IMR-90 (cell line): ENCODE measurements around the gene LIN7C. TPM values are rescaled to one million over a fixed set of nuclear protein-coding genes. Genes with fewer than 3 reads are reported as not detected.

ENCODE experiments used
- ATAC-seq: fragments of 200-7000 bp; cut with Tn5 transposase; 2 replicates; pipeline ENCODE4 v1.9.1; 2020; ENCODE audit warnings: low read depth, mild to moderate bottlenecking, moderate library complexity
- BruUV-seq: library from RNA; stranded (reverse); fragments of 400-500 nt; replicated peaks from 2 replicates; lab custom pipeline; 2021; lab: Mats Ljungman, UMichigan
- CTCF ChIA-PET: fragments of 300-600 bp; formaldehyde crosslinking; extraction: SDS; loops from one replicate; lab custom pipeline; 2021; ENCODE audit warnings: antibody characterized with exemption; lab: Yijun Ruan, JAX
- POLR2A ChIA-PET: fragments of 300-600 bp; sonication (Branson Sonifier 250); formaldehyde crosslinking; loops from one replicate; lab custom pipeline; 2022; ENCODE audit warnings: antibody characterized with exemption; ENCODE audit not compliant: unreplicated experiment; lab: Charles Lee
- DNase-seq: peaks from one replicate; pipeline ENCODE4 v3.0.0; 2013
- H2AFZ ChIP-seq: replicated peaks from 2 replicates; pipeline ENCODE3; 2013; ENCODE audit warnings: low read length, mild to moderate bottlenecking; ENCODE audit not compliant: poor library complexity
- H2AK5ac ChIP-seq: 2 replicates; pipeline ENCODE4 v1.6.1; 2013; ENCODE audit warnings: low read depth, low read length, inconsistent platforms
- H2AK9ac ChIP-seq: replicated peaks from 2 replicates; pipeline ENCODE3; 2013; ENCODE audit warnings: mild to moderate bottlenecking, low read depth, low read length, moderate library complexity; ENCODE audit not compliant: poor library complexity
- H2BK120ac ChIP-seq: 2 replicates; pipeline ENCODE4 v1.6.1; 2013; ENCODE audit warnings: low read depth, low read length, inconsistent platforms
- H2BK15ac ChIP-seq: 3 replicates; pipeline ENCODE4 v1.6.1; 2013; ENCODE audit warnings: low read depth, low read length, inconsistent platforms
- H2BK20ac ChIP-seq: 2 replicates; pipeline ENCODE4 v1.6.1; 2013; ENCODE audit warnings: low read depth, mild to moderate bottlenecking, inconsistent platforms, low read length, moderate library complexity
- H2BK5ac ChIP-seq: 2 replicates; pipeline ENCODE4 v1.6.1; 2013; ENCODE audit warnings: mild to moderate bottlenecking, low read depth, low read length, inconsistent platforms; ENCODE audit not compliant: poor library complexity, severe bottlenecking
- H3K14ac ChIP-seq: replicated peaks from 2 replicates; pipeline ENCODE4 v1.6.1; 2013; ENCODE audit warnings: low read depth, low read length, inconsistent platforms
- H3K18ac ChIP-seq: 2 replicates; pipeline ENCODE4 v1.6.1; 2013; ENCODE audit warnings: low read depth, low read length, control low read depth
- H3K23ac ChIP-seq: 2 replicates; pipeline ENCODE4 v1.6.1; 2013; ENCODE audit warnings: low read depth, low read length, inconsistent platforms
- H3K27ac ChIP-seq: 2 replicates; pipeline ENCODE4 v1.5.1; 2013; ENCODE audit warnings: mild to moderate bottlenecking, control low read depth, low read length; ENCODE audit not compliant: insufficient read depth
- H3K27me3 ChIP-seq: 2 replicates; pipeline ENCODE4 v1.6.1; 2013; ENCODE audit warnings: low read length; ENCODE audit not compliant: control insufficient read depth, insufficient read depth
- H3K36me3 ChIP-seq: 2 replicates; pipeline ENCODE4 v1.6.1; 2013; ENCODE audit warnings: low read length, mixed read lengths; ENCODE audit not compliant: control insufficient read depth, insufficient read depth
- H3K4ac ChIP-seq: 2 replicates; pipeline ENCODE4 v1.6.1; 2013; ENCODE audit warnings: low read depth, low read length, inconsistent platforms
- H3K4me1 ChIP-seq: 2 replicates; pipeline ENCODE4 v1.6.1; 2013; ENCODE audit warnings: low read length, mixed read lengths; ENCODE audit not compliant: control insufficient read depth, insufficient read depth
- H3K4me2 ChIP-seq: 2 replicates; pipeline ENCODE4 v1.6.1; 2013; ENCODE audit warnings: low read depth, mild to moderate bottlenecking, control low read depth, low read length, moderate library complexity
- H3K4me3 ChIP-seq: 2 replicates; pipeline ENCODE4 v1.5.1; 2013; ENCODE audit warnings: low read depth, mild to moderate bottlenecking, control low read depth, low read length, moderate library complexity; ENCODE audit not compliant: insufficient read depth
- H3K56ac ChIP-seq: 2 replicates; pipeline ENCODE4 v1.6.1; 2013; ENCODE audit warnings: low read length, inconsistent platforms; ENCODE audit not compliant: insufficient read depth; ENCODE audit errors: extremely low read depth
- H3K79me1 ChIP-seq, 2 experiments: 2 replicates each; pipeline ENCODE4 v1.6.1; 2013; ENCODE audit warnings: low read length in 2 of 2, inconsistent platforms in 1 of 2, low read depth in 1 of 2
- H3K9ac ChIP-seq: 2 replicates; pipeline ENCODE4 v1.6.1; 2013; ENCODE audit warnings: low read depth, low read length, control low read depth
- H3K9me1 ChIP-seq: 2 replicates; pipeline ENCODE4 v1.6.1; 2013; ENCODE audit warnings: low read length, inconsistent platforms; ENCODE audit not compliant: insufficient read depth
- H3K9me3 ChIP-seq: 2 replicates; pipeline ENCODE4 v1.6.1; 2013; ENCODE audit warnings: low read length; ENCODE audit not compliant: control insufficient read depth, insufficient read depth
- H4K20me1 ChIP-seq: 2 replicates; pipeline ENCODE4 v1.6.1; 2013; ENCODE audit warnings: low read length, inconsistent platforms; ENCODE audit not compliant: insufficient read depth
- H4K5ac ChIP-seq: 2 replicates; pipeline ENCODE4 v1.6.1; 2013; ENCODE audit warnings: mild to moderate bottlenecking, low read depth, low read length, control low read depth
- H4K8ac ChIP-seq, 2 experiments: 2 replicates each; pipeline ENCODE4 v1.6.1; 2013; ENCODE audit warnings: low read depth in 2 of 2, low read length in 2 of 2, control low read depth in 1 of 2, inconsistent platforms in 1 of 2
- H4K91ac ChIP-seq: 2 replicates; pipeline ENCODE4 v1.6.1; 2013; ENCODE audit warnings: low read depth, low read length, inconsistent platforms; ENCODE audit not compliant: insufficient read depth
- CEBPB ChIP-seq: IDR thresholded peaks from 2 replicates; pipeline ENCODE4 v1.6.1; 2012; ENCODE audit warnings: low read depth, low read length, improper control_type of control experiment
- CHD1 ChIP-seq: IDR thresholded peaks from 2 replicates; pipeline ENCODE4 v1.6.1; 2012; ENCODE audit warnings: low read depth, low read length, improper control_type of control experiment
- RCOR1 ChIP-seq: IDR thresholded peaks from 2 replicates; pipeline ENCODE4 v1.6.1; 2012; ENCODE audit warnings: mild to moderate bottlenecking, low read length, improper control_type of control experiment; ENCODE audit not compliant: insufficient replicate concordance
- RFX5 ChIP-seq: IDR thresholded peaks from 2 replicates; pipeline ENCODE4 v1.8.0; 2012; ENCODE audit warnings: low read depth, mild to moderate bottlenecking, low read length, moderate library complexity
- WGBS, 2 experiments: methylation state at CpG; one replicate each; pipeline versions ENCODE4 v1.1.5 to v1.1.7; 2013; ENCODE audit warnings: missing lambda C conversion rate in 2 of 2; ENCODE audit not compliant: insufficient read length in 1 of 2; ENCODE audit errors: extremely low coverage in 2 of 2; 5-methylcytosine and 5-hydroxymethylcytosine counted together
- dilution Hi-C: fragments of 300-500 bp; cut with HindIII; formaldehyde crosslinking; loops from one replicate; pipeline ENCODE4 v1.14.3; 2018; ENCODE audit warnings: low sequenced_read_pairs; ENCODE audit not compliant: unreplicated experiment
- in situ Hi-C: fragments of 300-500 bp; cut with MboI; formaldehyde crosslinking; loops from 3 replicates; pipeline ENCODE4 v1.14.3; 2019; ENCODE audit warnings: low sequenced_read_pairs, inconsistent platforms, mixed read lengths
- intact Hi-C: fragments of 100-400 bp; cut with micrococcal nuclease; formaldehyde crosslinking; loops from 2 replicates; pipeline ENCODE4 v1.10.0; 2022
- polyA plus RNA-seq, 3 experiments: library from polyadenylated mRNA; depleted of rRNA; stranded (reverse); fragments of >200 nt; gene quantifications; 2 replicates each; pipeline ENCODE4 v1.2.3, GENCODE V29; 2012; ENCODE audit warnings: low replicate concordance in 1 of 3
- total RNA-seq: library from RNA; depleted of rRNA; stranded (reverse); fragments of >200 nt; gene quantifications from 2 replicates; pipeline ENCODE4 v1.2.3, GENCODE V29; 2012
- TF ChIP-seq, protein P1 (sequence below): fragments of 150-350 bp; IDR thresholded peaks from 2 replicates; pipeline ENCODE4 v1.6.1; 2016; ENCODE audit warnings: low read depth, mild to moderate bottlenecking, low read length, moderate library complexity, borderline replicate concordance

Gene LIN7C
- total and polyA plus RNA-seq, 2 of the 4 experiments (the other 2 are of a cell fraction), result 12.2 to 25.5 TPM

- no peak overlapping the region for H3K4me2 ChIP-seq
- ChIA-PET POLR2A (no interaction called here), CTCF (interaction anchor here (1.7 kb wide), 1 partner anchor 151 kb away, joined by 3 read pairs; no protein-coding TSS in a partner anchor)
- no peak overlapping the region for H2BK15ac ChIP-seq
- DNase-seq, result no peak
- in situ Hi-C loops, result no loop called here
- no peak overlapping the region for H3K9ac ChIP-seq
- no peaks in the 10 kb centered on the region for H3K4me1 ChIP-seq
- H3K23ac ChIP-seq, result no peak overlapping the region
- dilution Hi-C loops, result no loop called here
- H3K18ac ChIP-seq, result no peak overlapping the region
- no peaks in the 10 kb centered on the region for H3K9me3 ChIP-seq
- no peak overlapping the region for H3K56ac ChIP-seq
- no peak overlapping the region for H3K27ac ChIP-seq
- no peak overlapping the region for H2BK20ac ChIP-seq
- no peak overlapping the region for H3K4me3 ChIP-seq
- no peak overlapping the region for H2BK5ac ChIP-seq
- no peak overlapping the region for H2AK9ac ChIP-seq
- no peak overlapping the region for H2BK120ac ChIP-seq
- no peaks in the 10 kb centered on the region for H3K9me1 ChIP-seq
- H3K79me1 ChIP-seq, result peaks cover 0 to 3% of the 10 kb centered on the region in 2 experiments; a peak in 2 of 4 replicates
- H4K8ac ChIP-seq, result no peak overlapping the region
- no peak overlapping the region for H4K91ac ChIP-seq
- no CpG with 5 or more reads among the region's 5 CpGs for WGBS, 2 experiments
- no peaks in the 10 kb centered on the region for H4K20me1 ChIP-seq
- no peak overlapping the region for H3K4ac ChIP-seq
- intact Hi-C loops, result no loop called here
- no peaks in the 10 kb centered on the region for H3K27me3 ChIP-seq
- H2AFZ ChIP-seq, result no peak overlapping the region
- no peak for TF ChIP-seq RFX5
- no peak for TF ChIP-seq RCOR1
- TF ChIP-seq, protein P1, sequence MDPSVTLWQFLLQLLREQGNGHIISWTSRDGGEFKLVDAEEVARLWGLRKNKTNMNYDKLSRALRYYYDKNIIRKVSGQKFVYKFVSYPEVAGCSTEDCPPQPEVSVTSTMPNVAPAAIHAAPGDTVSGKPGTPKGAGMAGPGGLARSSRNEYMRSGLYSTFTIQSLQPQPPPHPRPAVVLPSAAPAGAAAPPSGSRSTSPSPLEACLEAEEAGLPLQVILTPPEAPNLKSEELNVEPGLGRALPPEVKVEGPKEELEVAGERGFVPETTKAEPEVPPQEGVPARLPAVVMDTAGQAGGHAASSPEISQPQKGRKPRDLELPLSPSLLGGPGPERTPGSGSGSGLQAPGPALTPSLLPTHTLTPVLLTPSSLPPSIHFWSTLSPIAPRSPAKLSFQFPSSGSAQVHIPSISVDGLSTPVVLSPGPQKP, result no peak
- TF ChIP-seq CHD1, result no peak
- TF ChIP-seq CEBPB, result no peak
- no peak for ATAC-seq
- no peak overlapping the region for H4K5ac ChIP-seq
- BruUV-seq, result no TSS peak
- H2AK5ac ChIP-seq, result no peak overlapping the region
- no peaks in the 10 kb centered on the region for H3K36me3 ChIP-seq
- no peak overlapping the region for H3K14ac ChIP-seq
Measured at GRCh38 chr11:27447288-27448183, 59.0 kb downstream of the LIN7C start.
